Measurements from ENCODE around the gene HOGA1. TPM values are rescaled to one million over a fixed set of nuclear protein-coding genes. Genes with fewer than 3 reads are reported as not detected.
A peak's percentile ranks its signal among the peaks of the same experiment; 100 is the strongest.

Gene HOGA1
- total RNA-seq, 6 experiments from 2014 or later, result 16.8 to 92.9 (median 36.5) TPM

GRCh38 chr10:97596101-97597082 is 12.2 kb downstream of the HOGA1 start:
- 34% methylated on average over 6 of the region's 10 CpGs for WGBS (ENCODE audit: insufficient coverage, low coverage, low lambda C conversion rate, missing lambda C conversion rate)
- Histone ChIP-seq H3K4me3 (no peak overlapping the region), H3K9me3 (no peaks in the 10 kb centered on the region), H3K36me3 (peaks cover 0 to 21% (median 0%) of the 10 kb centered on the region in 4 donors), H3K27me3 (no peaks in the 10 kb centered on the region), H3K27ac (peak overlapping the region; percentile 62 to 76 (median 64)), H3K4me1 (peaks cover 0 to 31% (median 3%) of the 10 kb centered on the region in 4 donors)
- TF ChIP-seq CTCF (IDR thresholded peaks at IDR 0.05), result no peak
- peak; percentile 61 for TF ChIP-seq POLR2A (IDR thresholded peaks at IDR 0.05)
- peak in 2 of 3 donors; percentile 61 to 69 for DNase-seq
- peak; percentile 82 to 93 (median 87) for ATAC-seq
- intact Hi-C loops (cut with DNase I), result no loop called here

- Histone ChIP-seq H3K9me3 (no peaks in the 10 kb centered on the region), H3K27ac (peak overlapping the region in 2 of 3 donors; percentile 30 to 62), H3K4me3 (no peak overlapping the region), H3K4me1 (peaks cover 0 to 31% (median 3%) of the 10 kb centered on the region in 4 donors), H3K36me3 (peaks cover 0 to 28% (median 0%) of the 10 kb centered on the region in 4 donors), H3K27me3 (no peaks in the 10 kb centered on the region)
- ATAC-seq (no peak), DNase-seq (no peak)
- WGBS (ENCODE audit: insufficient coverage, low coverage, low lambda C conversion rate, missing lambda C conversion rate), result 82% methylated on average over 2 of the region's 2 CpGs
- intact Hi-C loops (cut with DNase I), result no loop called here
- TF ChIP-seq CTCF (IDR thresholded peaks at IDR 0.05), result no peak
- no peak for TF ChIP-seq POLR2A (IDR thresholded peaks at IDR 0.05)
These were observed 13.6 kb downstream of the HOGA1 start for GRCh38 chr10:97597778-97598177.

- DNase-seq (peak in 1 of 3 donors; percentile 27), ATAC-seq (no peak)
- 78% methylated on average over 4 of the region's 19 CpGs for WGBS (ENCODE audit: insufficient coverage, low coverage, low lambda C conversion rate, missing lambda C conversion rate)
- H3K36me3 ChIP-seq, result peaks cover 0 to 37% (median 0%) of the 10 kb centered on the region in 4 donors
- TF ChIP-seq POLR2A (IDR thresholded peaks at IDR 0.05), result no peak
- TF ChIP-seq CTCF (IDR thresholded peaks at IDR 0.05), result no peak
- H3K27ac ChIP-seq, result peak overlapping the region in 1 of 3 donors; percentile 62
- no peaks in the 10 kb centered on the region for H3K9me3 ChIP-seq
- no peaks in the 10 kb centered on the region for H3K27me3 ChIP-seq
- H3K4me1 ChIP-seq, result peaks cover 0 to 31% (median 3%) of the 10 kb centered on the region in 4 donors
- no peak overlapping the region for H3K4me3 ChIP-seq
- intact Hi-C loops (cut with DNase I), result no loop called here
These were observed 14.4 kb downstream of the HOGA1 start for GRCh38 chr10:97598407-97599271.

- H3K27ac ChIP-seq, result no peak overlapping the region
- H3K9me3 ChIP-seq, result no peaks in the 10 kb centered on the region
- peaks cover 0 to 31% (median 3%) of the 10 kb centered on the region in 4 donors for H3K4me1 ChIP-seq
- WGBS (ENCODE audit: insufficient coverage, low coverage, low lambda C conversion rate, missing lambda C conversion rate), result 93% methylated on average over 3 of the region's 6 CpGs
- peaks cover 0 to 43% (median 0%) of the 10 kb centered on the region in 4 donors for H3K36me3 ChIP-seq
- DNase-seq, result no peak
- ATAC-seq, result no peak
- H3K27me3 ChIP-seq, result no peaks in the 10 kb centered on the region
- no peak overlapping the region for H3K4me3 ChIP-seq
- TF ChIP-seq POLR2A (IDR thresholded peaks at IDR 0.05) (no peak), CTCF (IDR thresholded peaks at IDR 0.05) (no peak)
- intact Hi-C loops (cut with DNase I), result no loop called here
These were observed 15.1 kb downstream of the HOGA1 start for GRCh38 chr10:97599272-97599619.

Measured in right lobe of liver (tissue), 6 donors.